OCI-LY1 (cell line): ENCODE results near the gene ZNF148.

Experiments used
- H2AFZ ChIP-seq: fragments of 200-600 bp; sonication (generic), shearing (Covaris generic); 2 replicates; pipeline ENCODE4 v1.6.0; 2014; ENCODE audit warnings: antibody characterized with exemption, mild to moderate bottlenecking, low read length
- H3F3A ChIP-seq: fragments of 200-600 bp; sonication (generic), shearing (Covaris generic); 2 replicates; pipeline ENCODE4 v1.6.0; 2014; ENCODE audit warnings: mild to moderate bottlenecking, antibody characterized with exemption, low read length, moderate library complexity; ENCODE audit not compliant: insufficient read depth
- H3K27ac ChIP-seq: fragments of 200-600 bp; sonication (generic); 2 replicates; pipeline ENCODE4 v1.5.1; 2014; ENCODE audit warnings: low read length, mixed run types, mild to moderate bottlenecking, low read depth; ENCODE audit not compliant: poor library complexity, severe bottlenecking
- H3K27me3 ChIP-seq: fragments of 200-600 bp; sonication (generic); 2 replicates; pipeline ENCODE4 v1.6.0; 2014; ENCODE audit warnings: antibody characterized with exemption, mild to moderate bottlenecking, low read length, moderate library complexity; ENCODE audit not compliant: insufficient read depth
- H3K36me3 ChIP-seq: fragments of 200-600 bp; sonication (generic); 2 replicates; pipeline ENCODE4 v1.6.1; 2014; ENCODE audit warnings: mild to moderate bottlenecking, antibody characterized with exemption, low read length, moderate library complexity, mixed read lengths; ENCODE audit not compliant: insufficient read depth
- H3K4me1 ChIP-seq: fragments of 200-600 bp; sonication (generic); 2 replicates; pipeline ENCODE4 v1.5.1; 2014; ENCODE audit warnings: mild to moderate bottlenecking, low read length, moderate library complexity; ENCODE audit not compliant: insufficient read depth, severe bottlenecking
- H3K4me2 ChIP-seq: fragments of 200-600 bp; sonication (generic), shearing (Covaris generic); 2 replicates; pipeline ENCODE4 v1.6.1; 2014; ENCODE audit warnings: low read length
- H3K4me3 ChIP-seq: fragments of 200-600 bp; sonication (generic); 2 replicates; pipeline ENCODE4 v1.5.1; 2014; ENCODE audit warnings: low read length, low read depth, mild to moderate bottlenecking, mixed read lengths; ENCODE audit not compliant: poor library complexity, severe bottlenecking
- H3K79me2 ChIP-seq: fragments of 200-600 bp; shearing (Covaris generic); 2 replicates; pipeline ENCODE4 v1.6.1; 2016; ENCODE audit warnings: mixed run types, low read length, mixed read lengths; ENCODE audit not compliant: insufficient read depth
- H3K9ac ChIP-seq: fragments of 200-600 bp; sonication (generic), shearing (Covaris generic); 2 replicates; pipeline ENCODE4 v1.6.1; 2014; ENCODE audit warnings: mild to moderate bottlenecking, low read length, mixed read lengths
- H3K9me2 ChIP-seq: fragments of 200-600 bp; sonication (generic), shearing (Covaris generic); 2 replicates; pipeline ENCODE4 v1.6.1; 2014; ENCODE audit warnings: low read depth, mild to moderate bottlenecking, low read length, mixed read lengths
- H3K9me3 ChIP-seq: fragments of 200-600 bp; shearing (Covaris generic); 2 replicates; pipeline ENCODE4 v1.6.1; 2014; ENCODE audit warnings: low read length, mixed read lengths
- H4K20me1 ChIP-seq: fragments of 200-600 bp; sonication (generic), shearing (Covaris generic); 2 replicates; pipeline ENCODE4 v1.6.0; 2016; ENCODE audit warnings: mild to moderate bottlenecking, low read length; ENCODE audit not compliant: insufficient read depth
- CTCF ChIP-seq: fragments of 200-600 bp; sonication (generic), shearing (Covaris generic); IDR thresholded peaks from 2 replicates; pipeline ENCODE4 v1.5.1; 2017; ENCODE audit warnings: mild to moderate bottlenecking, antibody characterized with exemption, low read length, moderate library complexity, mixed read lengths
- EZH2 ChIP-seq: fragments of 200-600 bp; sonication (generic), shearing (Covaris generic); IDR thresholded peaks from 2 replicates; pipeline ENCODE4 v1.8.0; 2017; ENCODE audit warnings: borderline replicate concordance, mixed run types, mild to moderate bottlenecking, antibody characterized with exemption, low read length, moderate library complexity, mixed read lengths

ZNF148 gene

GRCh38 chr3:125358923-125359322, 16.2 kb downstream of the ZNF148 start:
- H3K9me3 ChIP-seq, result no peaks in the 10 kb centered on the region
- no peaks in the 10 kb centered on the region for H3K9me2 ChIP-seq
- H3K27ac ChIP-seq, result peak overlapping the region; percentile 82
- H3K79me2 ChIP-seq, result peaks cover 91% of the 10 kb centered on the region
- H3K4me2 ChIP-seq, result peak overlapping the region; percentile 70
- H3K27me3 ChIP-seq, result no peaks in the 10 kb centered on the region
- no peaks in the 10 kb centered on the region for H3K36me3 ChIP-seq
- peak overlapping the region; percentile 37 for H3K4me3 ChIP-seq
- H4K20me1 ChIP-seq, result no peaks in the 10 kb centered on the region
- no peak overlapping the region for H2AFZ ChIP-seq
- H3K4me1 ChIP-seq, result peaks cover 61% of the 10 kb centered on the region
- H3F3A ChIP-seq, result peaks cover 6% of the 10 kb centered on the region; the same call in 1 of the 2 replicates
- H3K9ac ChIP-seq, result peak overlapping the region; percentile 27; the same call in 1 of the 2 replicates
- no peak for TF ChIP-seq EZH2
- no peak for TF ChIP-seq CTCF

- peak overlapping the region; percentile 88 for H3K9ac ChIP-seq
- peak overlapping the region; percentile 74 for H3K4me2 ChIP-seq
- no peaks in the 10 kb centered on the region for H3K27me3 ChIP-seq
- H2AFZ ChIP-seq, result no peak overlapping the region
- no peaks in the 10 kb centered on the region for H4K20me1 ChIP-seq
- peak overlapping the region; percentile 70 for H3K4me3 ChIP-seq
- H3K4me1 ChIP-seq, result peaks cover 71% of the 10 kb centered on the region
- no peaks in the 10 kb centered on the region for H3K36me3 ChIP-seq
- H3K9me2 ChIP-seq, result no peaks in the 10 kb centered on the region
- no peaks in the 10 kb centered on the region for H3K9me3 ChIP-seq
- H3F3A ChIP-seq, result peaks cover 6% of the 10 kb centered on the region; the same call in 1 of the 2 replicates
- no peak for TF ChIP-seq CTCF
- TF ChIP-seq EZH2, result no peak
- H3K79me2 ChIP-seq, result peaks cover 92% of the 10 kb centered on the region
- H3K27ac ChIP-seq, result peak overlapping the region; percentile 27
These were observed 17.3 kb downstream of the ZNF148 start for GRCh38 chr3:125357837-125358236.

GRCh38 chr3:125357032-125357658, 18.0 kb downstream of the ZNF148 start:
- Histone ChIP-seq H3K27me3 (no peaks in the 10 kb centered on the region), H3K27ac (peak overlapping the region; percentile 43), H3K4me3 (peak overlapping the region; percentile 70), H3K9me2 (no peaks in the 10 kb centered on the region), H3K4me1 (peaks cover 78% of the 10 kb centered on the region), H4K20me1 (no peaks in the 10 kb centered on the region), H3K36me3 (no peaks in the 10 kb centered on the region), H2AFZ (no peak overlapping the region), H3K9me3 (no peaks in the 10 kb centered on the region), H3K9ac (peak overlapping the region; percentile 88), H3K79me2 (peaks cover 93% of the 10 kb centered on the region), H3F3A (peaks cover 6% of the 10 kb centered on the region; the same call in 1 of the 2 replicates), H3K4me2 (peak overlapping the region; percentile 74)
- TF ChIP-seq EZH2 (no peak), CTCF (no peak)
